ENCODE measurements around the gene TK2.

DNA sequence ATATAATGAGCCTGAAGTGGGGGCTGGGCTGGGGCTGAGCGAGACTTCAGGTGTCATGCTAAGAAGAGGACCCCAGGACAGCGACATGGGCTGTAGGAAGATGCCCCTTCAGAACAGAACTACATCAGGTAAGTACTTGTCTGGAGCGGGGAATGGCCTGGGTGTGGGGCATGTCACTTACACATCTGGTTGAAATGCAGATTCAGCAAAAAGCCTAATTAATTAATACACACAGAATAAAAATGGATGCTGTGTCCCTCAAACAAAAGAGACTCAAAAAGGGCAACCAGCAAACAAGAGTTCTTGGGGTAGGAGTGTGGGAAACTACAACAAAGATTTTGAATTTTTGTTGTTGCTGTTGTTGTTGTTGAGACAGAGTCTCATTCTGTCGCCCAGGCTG lies 41.1 kb upstream of the TK2 start:
- TF ChIP-seq, protein P1, sequence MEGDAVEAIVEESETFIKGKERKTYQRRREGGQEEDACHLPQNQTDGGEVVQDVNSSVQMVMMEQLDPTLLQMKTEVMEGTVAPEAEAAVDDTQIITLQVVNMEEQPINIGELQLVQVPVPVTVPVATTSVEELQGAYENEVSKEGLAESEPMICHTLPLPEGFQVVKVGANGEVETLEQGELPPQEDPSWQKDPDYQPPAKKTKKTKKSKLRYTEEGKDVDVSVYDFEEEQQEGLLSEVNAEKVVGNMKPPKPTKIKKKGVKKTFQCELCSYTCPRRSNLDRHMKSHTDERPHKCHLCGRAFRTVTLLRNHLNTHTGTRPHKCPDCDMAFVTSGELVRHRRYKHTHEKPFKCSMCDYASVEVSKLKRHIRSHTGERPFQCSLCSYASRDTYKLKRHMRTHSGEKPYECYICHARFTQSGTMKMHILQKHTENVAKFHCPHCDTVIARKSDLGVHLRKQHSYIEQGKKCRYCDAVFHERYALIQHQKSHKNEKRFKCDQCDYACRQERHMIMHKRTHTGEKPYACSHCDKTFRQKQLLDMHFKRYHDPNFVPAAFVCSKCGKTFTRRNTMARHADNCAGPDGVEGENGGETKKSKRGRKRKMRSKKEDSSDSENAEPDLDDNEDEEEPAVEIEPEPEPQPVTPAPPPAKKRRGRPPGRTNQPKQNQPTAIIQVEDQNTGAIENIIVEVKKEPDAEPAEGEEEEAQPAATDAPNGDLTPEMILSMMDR (IDR thresholded peaks at IDR 0.05), result no peak
- no peak for TF ChIP-seq SP1 (CRISPR knock-in tag; conservative IDR thresholded peaks at IDR 0.05)
